GM20000 (cell line): ENCODE measurements around the gene GRAMD4.
A peak's percentile ranks its signal among the peaks of the same experiment; 100 is the strongest.

ENCODE experiments used
- DNase-seq: peaks from one replicate; pipeline ENCODE4 v3.0.0; 2012; ENCODE audit warnings: low spot score
- TF ChIP-seq, protein P1 (sequence below): IDR thresholded peaks from 2 replicates; pipeline ENCODE4 v1.5.1; 2012; ENCODE audit warnings: mild to moderate bottlenecking, control low read depth; ENCODE audit errors: extremely low read depth, missing control alignments

The GRAMD4 gene

DNA sequence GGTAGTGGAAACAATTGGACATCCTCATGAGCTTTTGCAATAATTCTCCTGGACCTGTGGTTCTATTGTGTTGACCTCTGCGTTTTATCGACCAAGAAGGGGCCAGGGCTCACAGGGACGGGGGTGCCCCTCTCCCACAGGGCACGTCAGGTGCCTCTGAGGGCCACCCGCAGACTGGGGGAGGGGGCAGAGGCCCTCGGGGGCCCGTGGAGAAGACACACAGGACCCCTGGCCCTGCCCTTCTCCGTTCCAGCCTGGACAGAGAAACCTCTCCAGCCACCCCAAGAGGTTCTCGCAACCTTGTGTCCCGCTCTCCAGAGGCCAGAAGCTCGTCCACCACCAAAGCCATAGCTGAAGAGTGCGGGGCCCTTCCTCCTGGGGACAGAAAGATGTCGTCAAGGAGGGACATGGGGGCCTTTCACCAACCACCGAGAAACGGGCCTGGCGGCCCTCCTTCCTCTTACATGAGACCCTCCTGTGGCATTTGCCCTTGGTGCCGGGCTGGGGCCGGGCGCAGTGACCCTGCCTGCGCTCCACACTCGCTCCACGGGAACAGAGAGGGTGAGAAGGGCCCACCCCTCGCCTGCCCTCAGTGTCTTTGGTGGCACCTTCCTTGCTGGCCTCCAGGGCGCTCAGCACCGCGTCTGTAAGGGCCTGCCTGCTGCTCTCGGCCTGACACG lies 57.3 kb downstream of the GRAMD4 start:
- TF ChIP-seq, protein P1, sequence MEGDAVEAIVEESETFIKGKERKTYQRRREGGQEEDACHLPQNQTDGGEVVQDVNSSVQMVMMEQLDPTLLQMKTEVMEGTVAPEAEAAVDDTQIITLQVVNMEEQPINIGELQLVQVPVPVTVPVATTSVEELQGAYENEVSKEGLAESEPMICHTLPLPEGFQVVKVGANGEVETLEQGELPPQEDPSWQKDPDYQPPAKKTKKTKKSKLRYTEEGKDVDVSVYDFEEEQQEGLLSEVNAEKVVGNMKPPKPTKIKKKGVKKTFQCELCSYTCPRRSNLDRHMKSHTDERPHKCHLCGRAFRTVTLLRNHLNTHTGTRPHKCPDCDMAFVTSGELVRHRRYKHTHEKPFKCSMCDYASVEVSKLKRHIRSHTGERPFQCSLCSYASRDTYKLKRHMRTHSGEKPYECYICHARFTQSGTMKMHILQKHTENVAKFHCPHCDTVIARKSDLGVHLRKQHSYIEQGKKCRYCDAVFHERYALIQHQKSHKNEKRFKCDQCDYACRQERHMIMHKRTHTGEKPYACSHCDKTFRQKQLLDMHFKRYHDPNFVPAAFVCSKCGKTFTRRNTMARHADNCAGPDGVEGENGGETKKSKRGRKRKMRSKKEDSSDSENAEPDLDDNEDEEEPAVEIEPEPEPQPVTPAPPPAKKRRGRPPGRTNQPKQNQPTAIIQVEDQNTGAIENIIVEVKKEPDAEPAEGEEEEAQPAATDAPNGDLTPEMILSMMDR: no peak
- no peak for DNase-seq

DNA sequence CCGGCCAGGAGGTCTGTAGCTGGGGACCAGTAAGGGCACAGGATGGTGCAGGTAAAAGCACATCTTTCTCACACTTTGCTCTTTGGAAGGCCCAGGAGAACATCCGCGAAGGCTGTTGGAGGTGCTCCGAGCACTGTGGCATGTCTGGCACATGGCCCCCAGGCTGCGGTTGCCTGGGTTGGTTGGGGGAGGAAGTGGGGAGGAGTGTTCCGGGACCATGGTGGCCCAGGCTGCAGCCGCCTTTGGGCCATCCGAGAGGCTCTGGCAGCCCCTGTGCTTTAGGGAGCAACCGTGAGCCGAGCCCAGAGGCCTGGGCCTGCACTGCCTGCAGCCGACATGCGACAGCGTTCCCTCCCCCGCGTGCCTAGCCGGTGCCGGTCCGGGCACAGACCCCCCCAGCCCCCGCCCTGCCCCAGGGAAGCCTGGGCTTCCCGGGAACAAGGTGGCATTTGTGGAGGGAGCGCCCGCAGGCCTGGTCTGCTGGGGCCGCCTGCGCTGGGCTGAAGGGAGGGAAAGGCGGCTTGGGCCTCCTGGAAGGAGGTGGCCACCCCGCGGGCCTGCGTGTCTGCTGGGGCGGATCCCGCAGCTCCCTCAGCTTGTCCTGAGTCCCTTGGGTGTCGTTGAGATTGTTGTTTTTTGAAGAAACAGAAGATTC lies 57.9 kb downstream of the GRAMD4 start:
- DNase-seq: no peak
- TF ChIP-seq, protein P1: no peak

DNA sequence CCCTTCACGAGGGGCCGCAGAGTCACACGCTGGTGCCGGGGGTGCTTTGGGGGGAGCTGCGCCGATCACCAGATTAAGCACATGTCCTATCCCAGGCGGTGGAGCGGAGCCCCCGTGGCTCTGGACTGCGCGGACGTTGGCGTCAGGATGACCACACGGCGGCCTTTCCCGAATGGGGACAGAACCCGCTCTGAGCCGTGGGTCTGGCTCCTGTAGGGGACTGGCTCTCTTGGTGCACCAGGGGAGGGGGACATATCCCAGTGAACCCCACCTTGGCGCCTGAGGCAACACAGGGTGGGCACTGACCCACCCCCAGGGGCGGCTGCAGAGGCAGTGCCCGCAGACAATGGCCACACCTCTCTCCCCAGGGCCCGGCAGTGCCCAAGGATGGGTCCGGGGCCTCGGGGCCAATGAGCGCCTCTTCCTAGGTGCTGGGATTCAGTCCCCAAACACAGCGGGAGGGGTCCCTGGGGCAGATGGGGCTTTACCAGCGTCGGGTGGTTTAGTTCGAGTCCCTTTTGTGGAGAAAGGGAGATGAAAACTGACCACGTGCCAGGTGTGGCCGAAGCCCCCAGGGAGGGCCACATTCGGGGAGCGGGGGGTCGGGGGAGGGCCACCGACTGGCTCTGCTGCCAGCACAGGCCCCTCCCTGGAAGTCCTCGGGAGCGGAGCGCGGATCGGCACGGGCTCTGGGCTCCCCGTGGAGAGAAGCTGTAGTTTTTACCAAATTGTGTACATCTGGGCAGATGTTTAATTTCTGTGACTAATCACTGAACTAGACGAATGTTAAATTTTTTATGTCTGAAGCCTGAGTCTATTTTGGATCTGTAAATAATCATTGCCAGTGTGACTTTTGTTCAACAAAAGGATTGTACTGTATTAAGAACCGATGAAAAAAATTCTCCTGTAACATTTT lies 58.9 kb downstream of the GRAMD4 start:
- DNase-seq: no peak
- TF ChIP-seq, protein P1: no peak

DNA sequence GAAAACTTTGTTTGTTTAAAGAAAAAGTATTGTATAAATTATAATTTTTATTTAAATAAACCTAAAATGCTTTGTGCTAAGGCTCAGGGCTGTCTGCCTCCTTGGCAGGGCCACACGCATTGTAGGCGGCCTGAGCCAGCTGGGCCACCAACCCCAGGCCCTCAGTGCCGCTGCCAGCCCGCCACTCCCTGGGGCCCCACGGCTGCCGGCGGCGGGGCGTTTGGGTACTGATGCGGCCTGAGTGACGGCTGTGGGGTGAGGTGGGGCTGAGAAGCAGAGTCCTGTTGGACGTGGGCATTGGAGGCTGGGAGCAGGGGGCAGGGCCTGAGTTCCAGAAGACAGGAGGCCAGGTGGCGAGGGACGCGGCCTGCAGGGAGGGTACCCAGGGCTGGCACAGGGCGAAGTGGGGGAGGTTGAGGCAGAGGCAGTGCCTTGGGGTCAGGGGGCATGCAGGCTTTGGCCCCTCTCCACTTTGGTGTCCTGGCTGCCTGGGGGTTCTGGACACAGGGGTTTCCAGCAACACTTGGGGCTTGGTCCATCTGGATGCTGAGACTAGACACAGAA lies 59.6 kb downstream of the GRAMD4 start:
- DNase-seq: no peak
- TF ChIP-seq, protein P1: no peak

DNA sequence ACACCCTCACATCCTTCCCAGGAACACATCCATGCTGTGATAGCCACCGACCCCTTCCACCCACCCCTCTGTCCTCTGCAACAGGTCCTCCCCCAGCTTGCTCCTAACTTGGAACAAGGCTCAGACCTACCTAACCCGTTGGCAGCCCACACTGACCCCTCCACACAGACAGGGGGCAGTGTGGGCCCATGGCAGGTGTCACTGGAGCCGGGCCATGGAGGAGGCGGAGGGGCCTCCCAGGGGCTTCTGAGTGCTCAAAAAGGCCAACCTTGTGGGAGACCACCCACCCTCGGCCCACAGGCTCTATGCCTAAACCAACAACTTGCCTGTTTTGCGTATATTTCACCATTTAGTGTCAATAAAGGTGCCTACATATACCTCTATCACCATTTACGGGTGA lies 60.8 kb downstream of the GRAMD4 start:
- DNase-seq: peak; percentile 76
- TF ChIP-seq, protein P1: peak; percentile 44

DNA sequence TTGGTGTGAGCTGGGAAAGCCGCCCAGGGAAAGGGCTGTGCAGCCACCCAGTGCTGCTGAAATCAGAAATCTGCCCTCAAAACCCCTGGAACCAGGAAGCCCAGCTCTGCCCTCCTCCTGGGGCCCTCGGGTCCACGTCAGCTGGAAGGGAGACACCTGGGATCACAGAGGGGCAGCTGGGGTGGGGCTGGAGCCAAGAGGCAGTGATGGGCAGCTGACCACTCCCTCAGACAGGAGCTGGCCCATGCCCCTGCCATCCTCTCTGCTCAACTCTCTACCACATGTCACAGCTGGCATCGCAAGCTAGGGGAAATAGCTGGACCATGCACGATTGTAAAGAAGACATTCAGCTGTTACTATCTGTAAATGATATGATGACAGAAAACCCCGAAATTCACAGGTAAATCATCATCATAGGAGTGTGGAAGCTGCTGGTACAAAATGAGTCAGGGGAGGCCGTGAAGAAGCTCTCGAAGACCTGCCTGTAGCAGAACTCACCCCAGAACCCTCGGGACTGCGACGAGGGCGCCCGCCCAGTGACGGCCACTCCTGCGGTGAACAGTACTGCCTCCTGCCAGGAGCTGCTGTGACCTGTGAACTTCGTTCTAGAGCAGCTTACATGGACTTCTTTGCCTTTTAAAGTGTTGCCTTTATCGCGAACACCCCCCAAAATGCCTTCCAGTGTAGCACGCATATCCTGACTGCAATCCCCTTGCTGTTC lies 62.0 kb downstream of the GRAMD4 start:
- no peak for DNase-seq
- TF ChIP-seq, protein P1: no peak
